ENCODE results near the gene LRRC42. TPM values are rescaled to one million over a fixed set of nuclear protein-coding genes. Genes with fewer than 3 reads are reported as not detected.

The LRRC42 gene
- total RNA-seq, 2 donors from 2014 or later, result 46.0 to 55.1 TPM

DNA sequence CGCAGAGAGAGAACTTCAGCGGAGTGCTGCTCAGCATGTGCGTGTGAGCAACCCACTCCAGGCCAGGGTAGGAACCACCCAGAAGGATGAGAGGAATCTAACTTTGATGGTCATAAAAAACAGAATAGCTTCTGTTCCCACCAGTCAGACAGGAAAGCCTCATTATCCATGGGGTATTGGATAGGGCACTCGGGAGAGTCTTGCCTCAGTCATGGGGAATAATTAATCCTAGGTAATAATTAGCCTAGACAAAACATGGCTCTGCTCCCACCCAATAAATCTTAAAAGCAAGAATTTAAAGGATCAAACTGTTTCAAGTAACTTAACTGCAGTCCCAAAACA, 36.6 kb downstream of the LRRC42 start:
- Mint-ChIP-seq H3K4me1 (peaks cover 23% of the 10 kb centered on the region), H3K27ac (peak overlapping the region; percentile 13), H3K4me3 (peak overlapping the region; percentile 40), H3K36me3 (ENCODE audit: low read depth) (no peaks in the 10 kb centered on the region), H3K9me3 (no peaks in the 10 kb centered on the region), H3K27me3 (ENCODE audit: insufficient read depth) (no peaks in the 10 kb centered on the region)
- Histone ChIP-seq H3K27ac (ENCODE audit: low read depth, low read length) (no peak overlapping the region), H3K4me1 (ENCODE audit: control insufficient read depth, insufficient read depth, low read length) (peaks cover 7% of the 10 kb centered on the region), H3K36me3 (ENCODE audit: control insufficient read depth, insufficient read depth, low read length) (no peaks in the 10 kb centered on the region), H3K9ac (ENCODE audit: extremely low read depth, low read length, poor library complexity, severe bottlenecking) (no peak overlapping the region), H3K27me3 (ENCODE audit: control insufficient read depth, insufficient read depth, low read length, poor library complexity, severe bottlenecking) (no peaks in the 10 kb centered on the region), H3K9me3 (ENCODE audit: control insufficient read depth, low read length) (no peaks in the 10 kb centered on the region), H3K4me3 (ENCODE audit: low read length) (peak overlapping the region; percentile 71)
- WGBS, 2 experiments (ENCODE audit: insufficient coverage in 1 of 2, insufficient read length in 1 of 2), result 8 to 32% methylated on average over 3 to 4 of the region's 4 CpGs
- no peak for DNase-seq
- TF ChIP-seq, protein P1, sequence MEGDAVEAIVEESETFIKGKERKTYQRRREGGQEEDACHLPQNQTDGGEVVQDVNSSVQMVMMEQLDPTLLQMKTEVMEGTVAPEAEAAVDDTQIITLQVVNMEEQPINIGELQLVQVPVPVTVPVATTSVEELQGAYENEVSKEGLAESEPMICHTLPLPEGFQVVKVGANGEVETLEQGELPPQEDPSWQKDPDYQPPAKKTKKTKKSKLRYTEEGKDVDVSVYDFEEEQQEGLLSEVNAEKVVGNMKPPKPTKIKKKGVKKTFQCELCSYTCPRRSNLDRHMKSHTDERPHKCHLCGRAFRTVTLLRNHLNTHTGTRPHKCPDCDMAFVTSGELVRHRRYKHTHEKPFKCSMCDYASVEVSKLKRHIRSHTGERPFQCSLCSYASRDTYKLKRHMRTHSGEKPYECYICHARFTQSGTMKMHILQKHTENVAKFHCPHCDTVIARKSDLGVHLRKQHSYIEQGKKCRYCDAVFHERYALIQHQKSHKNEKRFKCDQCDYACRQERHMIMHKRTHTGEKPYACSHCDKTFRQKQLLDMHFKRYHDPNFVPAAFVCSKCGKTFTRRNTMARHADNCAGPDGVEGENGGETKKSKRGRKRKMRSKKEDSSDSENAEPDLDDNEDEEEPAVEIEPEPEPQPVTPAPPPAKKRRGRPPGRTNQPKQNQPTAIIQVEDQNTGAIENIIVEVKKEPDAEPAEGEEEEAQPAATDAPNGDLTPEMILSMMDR (conservative IDR thresholded peaks at IDR 0.05), result no peak

- Histone ChIP-seq H3K27ac (ENCODE audit: low read depth, low read length) (no peak overlapping the region), H3K36me3 (ENCODE audit: control insufficient read depth, insufficient read depth, low read length) (no peaks in the 10 kb centered on the region)
- H3K4me3 Mint-ChIP-seq, result no peak overlapping the region
These were observed 38.6 kb downstream of the LRRC42 start for GRCh38 chr1:53984726-53985125.

DNA sequence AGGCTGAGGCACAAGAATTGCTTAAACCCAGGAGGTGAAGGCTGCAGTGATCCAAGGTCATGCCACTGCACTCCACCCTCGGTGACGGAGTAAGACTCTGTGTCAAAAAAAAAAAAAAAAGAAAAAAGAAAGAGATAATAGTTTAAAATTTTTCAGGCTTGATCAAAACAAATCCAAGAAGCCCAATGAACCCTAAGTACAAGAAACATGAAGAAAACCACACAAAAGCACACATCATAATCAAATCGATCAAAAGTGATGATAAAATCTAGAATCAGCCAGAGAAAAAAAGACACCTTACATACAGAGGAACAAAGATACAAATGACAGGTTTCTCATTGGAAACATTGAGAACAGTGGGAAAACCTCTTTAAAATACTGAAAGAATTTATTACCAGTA, 40.3 kb downstream of the LRRC42 start:
- Mint-ChIP-seq H3K36me3 (ENCODE audit: low read depth) (no peaks in the 10 kb centered on the region), H3K9me3 (no peaks in the 10 kb centered on the region), H3K4me1 (peaks cover 15% of the 10 kb centered on the region), H3K27me3 (ENCODE audit: insufficient read depth) (no peaks in the 10 kb centered on the region), H3K4me3 (no peak overlapping the region), H3K27ac (no peak overlapping the region)
- Histone ChIP-seq H3K4me1 (ENCODE audit: control insufficient read depth, insufficient read depth, low read length) (peaks cover 7% of the 10 kb centered on the region), H3K9me3 (ENCODE audit: control insufficient read depth, low read length) (no peaks in the 10 kb centered on the region), H3K9ac (ENCODE audit: extremely low read depth, low read length, poor library complexity, severe bottlenecking) (no peak overlapping the region), H3K27ac (ENCODE audit: low read depth, low read length) (no peak overlapping the region), H3K27me3 (ENCODE audit: control insufficient read depth, insufficient read depth, low read length, poor library complexity, severe bottlenecking) (no peaks in the 10 kb centered on the region), H3K36me3 (ENCODE audit: control insufficient read depth, insufficient read depth, low read length) (no peaks in the 10 kb centered on the region), H3K4me3 (ENCODE audit: low read length) (no peak overlapping the region)
- DNase-seq, result no peak
- 91% methylated on average over 3 of the region's 3 CpGs; no CpG with 5 or more reads in 1 of the 2 experiments for WGBS, 2 experiments (ENCODE audit: insufficient coverage in 1 of 2, insufficient read length in 1 of 2)
- TF ChIP-seq, protein P1 (conservative IDR thresholded peaks at IDR 0.05), result no peak

More at GRCh38 chr1:53984726-53985125, 38.6 kb downstream of the LRRC42 start:
- Histone ChIP-seq H3K9ac (ENCODE audit: extremely low read depth, low read length, poor library complexity, severe bottlenecking) (no peak overlapping the region), H3K4me3 (ENCODE audit: low read length) (no peak overlapping the region), H3K4me1 (ENCODE audit: control insufficient read depth, insufficient read depth, low read length) (peaks cover 7% of the 10 kb centered on the region), H3K27me3 (ENCODE audit: control insufficient read depth, insufficient read depth, low read length, poor library complexity, severe bottlenecking) (no peaks in the 10 kb centered on the region), H3K9me3 (ENCODE audit: control insufficient read depth, low read length) (no peaks in the 10 kb centered on the region)
- TF ChIP-seq, protein P1 (conservative IDR thresholded peaks at IDR 0.05), result no peak
- Mint-ChIP-seq H3K4me1 (peaks cover 21% of the 10 kb centered on the region), H3K9me3 (no peaks in the 10 kb centered on the region), H3K27ac (no peak overlapping the region), H3K27me3 (ENCODE audit: insufficient read depth) (no peaks in the 10 kb centered on the region), H3K36me3 (ENCODE audit: low read depth) (no peaks in the 10 kb centered on the region)
- no peak for DNase-seq
